Neural progenitor cell (in vitro differentiated cells): ENCODE data around the gene PBX2. TPM values are rescaled to one million over a fixed set of nuclear protein-coding genes. Genes with fewer than 3 reads are reported as not detected.

Experiments used
- DNase-seq: peaks from one replicate; pipeline ENCODE4 v3.0.0-alpha.2; 2016; ENCODE audit warnings: low spot score
- H2AFZ ChIP-seq: fragments of 200-600 bp; sonication (generic); replicated peaks from 2 replicates; pipeline ENCODE4 v1.6.1; 2016; ENCODE audit warnings: antibody characterized with exemption
- H3F3A ChIP-seq: fragments of 200-600 bp; sonication (generic); 2 replicates; pipeline ENCODE4 v1.6.1; 2016; ENCODE audit warnings: antibody characterized with exemption, low read depth
- H3K27ac ChIP-seq: fragments of 200-600 bp; sonication (generic); 2 replicates; pipeline ENCODE4 v1.5.1; 2016; ENCODE audit warnings: mild to moderate bottlenecking
- H3K27me3 ChIP-seq: fragments of 200-600 bp; sonication (generic); 2 replicates; pipeline ENCODE4 v1.6.1; 2016; ENCODE audit warnings: mild to moderate bottlenecking, moderate library complexity
- H3K36me3 ChIP-seq: fragments of 200-600 bp; sonication (generic); 2 replicates; pipeline ENCODE4 v1.5.1; 2016
- H3K4me1 ChIP-seq: fragments of 200-600 bp; sonication (generic); 2 replicates; pipeline ENCODE4 v1.6.1; 2016; ENCODE audit warnings: mixed run types
- H3K4me2 ChIP-seq: fragments of 200-600 bp; sonication (generic); 2 replicates; pipeline ENCODE4 v1.6.1; 2016
- H3K4me3 ChIP-seq: fragments of 200-600 bp; sonication (generic); 2 replicates; pipeline ENCODE4 v1.5.1; 2016
- H3K79me2 ChIP-seq: fragments of 200-600 bp; sonication (generic); 2 replicates; pipeline ENCODE4 v1.6.1; 2016; ENCODE audit warnings: low read depth
- H3K9ac ChIP-seq: fragments of 200-600 bp; sonication (generic); 2 replicates; pipeline ENCODE4 v1.6.1; 2016
- H3K9me3 ChIP-seq: fragments of 200-600 bp; sonication (generic); 2 replicates; pipeline ENCODE4 v1.5.1; 2016; ENCODE audit warnings: low read depth
- H4K20me1 ChIP-seq: fragments of 200-600 bp; sonication (generic); 2 replicates; pipeline ENCODE4 v1.6.1; 2016; ENCODE audit warnings: low read depth
- H3K27ac Mint-ChIP-seq: 3 replicates; pipeline ENCODE4 v1.8.0; 2021; ENCODE audit warnings: mixed read lengths
- H3K27me3 Mint-ChIP-seq: 2 replicates; pipeline ENCODE4 v1.8.0; 2022; ENCODE audit warnings: low read depth, mild to moderate bottlenecking, inconsistent platforms, moderate library complexity, mixed read lengths; ENCODE audit not compliant: insufficient read depth
- H3K36me3 Mint-ChIP-seq: 3 replicates; pipeline ENCODE4 v1.8.0; 2021; ENCODE audit warnings: mixed read lengths
- H3K4me1 Mint-ChIP-seq: 3 replicates; pipeline ENCODE4 v1.8.0; 2021; ENCODE audit warnings: mixed read lengths
- H3K4me3 Mint-ChIP-seq: 3 replicates; pipeline ENCODE4 v1.8.0; 2021; ENCODE audit warnings: mild to moderate bottlenecking, moderate library complexity, mixed read lengths
- H3K9me3 Mint-ChIP-seq: 3 replicates; pipeline ENCODE4 v1.8.0; 2020; ENCODE audit warnings: mixed read lengths
- CTCF ChIP-seq: fragments of 200-600 bp; sonication (generic); IDR thresholded peaks from 2 replicates; pipeline ENCODE4 v1.5.1; 2017; ENCODE audit warnings: antibody characterized with exemption, mild to moderate bottlenecking
- EZH2 ChIP-seq: fragments of 200-600 bp; sonication (generic); IDR thresholded peaks from 2 replicates; pipeline ENCODE4 v1.6.1; 2017; ENCODE audit warnings: antibody characterized with exemption, mild to moderate bottlenecking, moderate library complexity
- EZH2phosphoT487 ChIP-seq: fragments of 200-600 bp; sonication (generic); IDR thresholded peaks from 2 replicates; pipeline ENCODE4 v1.6.1; 2017; ENCODE audit warnings: antibody characterized with exemption
- total RNA-seq: library from RNA; depleted of rRNA; stranded (reverse); fragments of >200 nt; gene quantifications from 2 replicates; pipeline ENCODE4 v1.2.3, GENCODE V29; 2015; ENCODE audit warnings: low replicate concordance

The PBX2 gene
- total RNA-seq, 1 donor from 2014 or later: 53.3 TPM

GRCh38 chr6:32226434-32226833 is 36.4 kb upstream of the PBX2 start:
- H3K9ac ChIP-seq: no peak overlapping the region
- H3K27me3 Mint-ChIP-seq: peaks cover 5% of the 10 kb centered on the region
- H3F3A ChIP-seq: no peaks in the 10 kb centered on the region
- H3K9me3 Mint-ChIP-seq: no peaks in the 10 kb centered on the region
- no peaks in the 10 kb centered on the region for H3K79me2 ChIP-seq
- H3K36me3 ChIP-seq: no peaks in the 10 kb centered on the region
- no peak overlapping the region for H3K4me2 ChIP-seq
- no peak overlapping the region for H3K4me3 ChIP-seq
- H2AFZ ChIP-seq: no peak overlapping the region
- TF ChIP-seq CTCF (no peak), EZH2 (no peak), EZH2phosphoT487 (no peak)
- peaks cover 7% of the 10 kb centered on the region for H3K4me1 Mint-ChIP-seq
- DNase-seq: no peak
- H3K36me3 Mint-ChIP-seq: no peaks in the 10 kb centered on the region
- H3K4me3 Mint-ChIP-seq: no peak overlapping the region
- H3K27me3 ChIP-seq: no peaks in the 10 kb centered on the region
- H3K9me3 ChIP-seq: no peaks in the 10 kb centered on the region
- no peaks in the 10 kb centered on the region for H3K4me1 ChIP-seq
- no peak overlapping the region for H3K27ac Mint-ChIP-seq
- H4K20me1 ChIP-seq: no peaks in the 10 kb centered on the region
- no peak overlapping the region for H3K27ac ChIP-seq

- Histone ChIP-seq H3K27ac (no peak overlapping the region), H3K9ac (no peak overlapping the region)
- no peak overlapping the region for H3K4me3 Mint-ChIP-seq
Measured at GRCh38 chr6:32224696-32225095, 34.7 kb upstream of the PBX2 start.

GRCh38 chr6:32223258-32224235 is 33.5 kb upstream of the PBX2 start, which contains the start of gene NOTCH4:
NOTCH4 (minus strand) TSS chr6:32224067; CDS start chr6:32223928, 139 bp downstream.
- H3K9me3 ChIP-seq: no peaks in the 10 kb centered on the region
- H4K20me1 ChIP-seq: no peaks in the 10 kb centered on the region
- peak within 1 kb of the TSS; percentile 86 for H3K27ac Mint-ChIP-seq
- no peaks in the 10 kb centered on the region for H3K36me3 ChIP-seq
- no peaks in the 10 kb centered on the region for H3K79me2 ChIP-seq
- H3K4me3 Mint-ChIP-seq: no peak within 1 kb of the TSS
- DNase-seq: no peak
- H3K4me3 ChIP-seq: no peak within 1 kb of the TSS
- no peak within 1 kb of the TSS for H3K4me2 ChIP-seq
- H3K4me1 Mint-ChIP-seq: peaks cover 7% of the 10 kb centered on the region
- peak within 1 kb of the TSS; percentile 72 for H2AFZ ChIP-seq
- H3K27ac ChIP-seq: no peak within 1 kb of the TSS
- no peaks in the 10 kb centered on the region for H3K9me3 Mint-ChIP-seq
- no peaks in the 10 kb centered on the region for H3K4me1 ChIP-seq
- peaks cover 7% of the 10 kb centered on the region for H3K27me3 Mint-ChIP-seq
- H3F3A ChIP-seq: no peaks in the 10 kb centered on the region
- no peak within 1 kb of the TSS for H3K9ac ChIP-seq
- H3K36me3 Mint-ChIP-seq: no peaks in the 10 kb centered on the region
- TF ChIP-seq EZH2 (no peak), CTCF (no peak), EZH2phosphoT487 (no peak)
- H3K27me3 ChIP-seq: no peaks in the 10 kb centered on the region

More at GRCh38 chr6:32224696-32225095, 34.7 kb upstream of the PBX2 start:
- Mint-ChIP-seq H3K36me3 (no peaks in the 10 kb centered on the region), H3K27ac (no peak overlapping the region), H3K4me1 (peaks cover 7% of the 10 kb centered on the region), H3K9me3 (no peaks in the 10 kb centered on the region), H3K27me3 (peaks cover 4% of the 10 kb centered on the region)
- no peak for DNase-seq
- TF ChIP-seq EZH2phosphoT487 (no peak), EZH2 (no peak)
- no peak overlapping the region for H3K4me3 ChIP-seq
- H4K20me1 ChIP-seq: no peaks in the 10 kb centered on the region
- no peaks in the 10 kb centered on the region for H3K79me2 ChIP-seq
- no peak overlapping the region for H3K4me2 ChIP-seq
- H3F3A ChIP-seq: no peaks in the 10 kb centered on the region
- no peaks in the 10 kb centered on the region for H3K27me3 ChIP-seq
- no peaks in the 10 kb centered on the region for H3K9me3 ChIP-seq
- no peaks in the 10 kb centered on the region for H3K36me3 ChIP-seq
- H3K4me1 ChIP-seq: no peaks in the 10 kb centered on the region
- H2AFZ ChIP-seq: no peak overlapping the region
